Neuronal stem cell (in vitro differentiated cells): Measurements from ENCODE around the gene SPACDR.
A peak's percentile ranks its signal among the peaks of the same experiment; 100 is the strongest.

ENCODE experiments used
- DNase-seq: peaks from one replicate; pipeline ENCODE4 v3.0.0-alpha.2; 2013; ENCODE audit warnings: low spot score
- H2AFZ ChIP-seq: one replicate; pipeline ENCODE4 v1.6.1; 2013; ENCODE audit warnings: mild to moderate bottlenecking, low read length, inconsistent platforms
- H2AK5ac ChIP-seq: 2 replicates; pipeline ENCODE4 v1.6.1; 2013; ENCODE audit warnings: low read depth, mild to moderate bottlenecking, inconsistent platforms, low read length, moderate library complexity, mixed read lengths
- H2BK120ac ChIP-seq: 2 replicates; pipeline ENCODE4 v1.6.1; 2013; ENCODE audit warnings: low read depth, mild to moderate bottlenecking, inconsistent platforms, low read length, moderate library complexity, mixed read lengths
- H2BK12ac ChIP-seq: one replicate; pipeline ENCODE4 v1.6.1; 2013; ENCODE audit warnings: low read length, inconsistent platforms
- H2BK15ac ChIP-seq: 2 replicates; pipeline ENCODE4 v1.6.1; 2013; ENCODE audit warnings: mild to moderate bottlenecking, low read length, inconsistent platforms, mixed read lengths
- H2BK5ac ChIP-seq: one replicate; pipeline ENCODE4 v1.6.1; 2013; ENCODE audit warnings: inconsistent platforms, mild to moderate bottlenecking, low read length, moderate library complexity
- H3K14ac ChIP-seq: one replicate; pipeline ENCODE4 v1.6.1; 2013; ENCODE audit warnings: low read length, inconsistent platforms
- H3K18ac ChIP-seq: 2 replicates; pipeline ENCODE4 v1.6.1; 2013; ENCODE audit warnings: low read length, inconsistent platforms
- H3K23ac ChIP-seq: 2 replicates; pipeline ENCODE4 v1.6.1; 2013; ENCODE audit warnings: low read depth, mild to moderate bottlenecking, mixed read lengths, low read length, inconsistent platforms; ENCODE audit not compliant: poor library complexity
- H3K27ac ChIP-seq: replicated peaks from 3 replicates; pipeline ENCODE4 v1.5.1; 2013; ENCODE audit warnings: low read length, inconsistent platforms
- H3K27me3 ChIP-seq, 3 experiments: 2 replicates each; pipeline ENCODE4 v1.6.1; 2013; ENCODE audit warnings: low read length in 3 of 3, mild to moderate bottlenecking in 2 of 3, inconsistent platforms in 1 of 3, low read depth in 1 of 3, mixed read lengths in 1 of 3, moderate library complexity in 1 of 3; ENCODE audit not compliant: control insufficient read depth in 3 of 3, insufficient read depth in 3 of 3
- H3K36me3 ChIP-seq, 2 donors: replicated peaks in 1 of 2; 2 replicates each; pipeline ENCODE4 v1.6.1; 2013; ENCODE audit warnings: low read length in 2 of 2; ENCODE audit not compliant: control insufficient read depth in 2 of 2, insufficient read depth in 2 of 2
- H3K4ac ChIP-seq: 2 replicates; pipeline ENCODE4 v1.6.1; 2013; ENCODE audit warnings: inconsistent platforms, mild to moderate bottlenecking, low read length, moderate library complexity
- H3K4me1 ChIP-seq, 2 donors: 1 replicate in 1 of 2; 2 replicates in 1 of 2; pipeline ENCODE4 v1.6.1; 2013; ENCODE audit warnings: low read length in 2 of 2, low read depth in 1 of 2; ENCODE audit not compliant: control insufficient read depth in 2 of 2, insufficient read depth in 1 of 2
- H3K4me2 ChIP-seq: one replicate; pipeline ENCODE4 v1.6.1; 2013; ENCODE audit warnings: mild to moderate bottlenecking, low read length, inconsistent platforms; ENCODE audit not compliant: insufficient read depth, poor library complexity, severe bottlenecking
- H3K4me3 ChIP-seq, 2 donors: 2 replicates each; pipeline ENCODE4 v1.5.1; 2013; ENCODE audit warnings: low read length in 2 of 2, mild to moderate bottlenecking in 2 of 2, inconsistent platforms in 1 of 2, moderate library complexity in 1 of 2
- H3K79me1 ChIP-seq: one replicate; pipeline ENCODE4 v1.6.1; 2013; ENCODE audit warnings: low read depth, mild to moderate bottlenecking, inconsistent platforms, low read length, moderate library complexity
- H3K9ac ChIP-seq: one replicate; pipeline ENCODE4 v1.6.1; 2013; ENCODE audit warnings: mild to moderate bottlenecking, low read depth, low read length, inconsistent platforms; ENCODE audit not compliant: poor library complexity
- H3K9me3 ChIP-seq, 2 donors: replicated peaks in 1 of 2; 2 replicates each; pipeline versions ENCODE3 to v1.6.1; 2013; ENCODE audit warnings: low read length in 2 of 2, mild to moderate bottlenecking in 2 of 2, inconsistent platforms in 1 of 2, low read depth in 1 of 2, mixed read lengths in 1 of 2, moderate library complexity in 1 of 2; ENCODE audit not compliant: control insufficient read depth in 2 of 2, insufficient read depth in 1 of 2
- H4K8ac ChIP-seq: one replicate; pipeline ENCODE4 v1.6.1; 2013; ENCODE audit warnings: low read depth, mild to moderate bottlenecking, inconsistent platforms, low read length, moderate library complexity
- H4K91ac ChIP-seq: one replicate; pipeline ENCODE4 v1.6.1; 2013; ENCODE audit warnings: low read length, low read depth, mild to moderate bottlenecking, inconsistent platforms; ENCODE audit not compliant: poor library complexity
- WGBS, 2 donors: extraction: QIAGEN DNeasy Blood & Tissue Kit; methylation state at CpG; one replicate each; pipeline ENCODE4 v1.1.7; 2013; ENCODE audit warnings: missing lambda C conversion rate in 2 of 2, mixed read lengths in 1 of 2; ENCODE audit not compliant: insufficient read length in 2 of 2, insufficient replicate concordance in 1 of 2; ENCODE audit errors: extremely low coverage in 2 of 2; 5-methylcytosine and 5-hydroxymethylcytosine counted together

SPACDR gene

GRCh38 chr7:100428199-100428966 lies 35.7 kb downstream of the SPACDR start, which contains the start of gene ZCWPW1:
TSS of gene ZCWPW1 (minus strand) at chr7:100428703. CDS start at chr7:100420649, 8,054 bp downstream.
- H3K27me3 ChIP-seq: peaks cover 0 to 2% (median 0%) of the 10 kb centered on the region in 3 experiments
- H3K4me1 ChIP-seq: peaks cover 21% of the 10 kb centered on the region in 2 donors
- H3K9ac ChIP-seq: peak within 1 kb of the TSS; percentile 93
- H3K23ac ChIP-seq: peak within 1 kb of the TSS; percentile 100
- H3K4me2 ChIP-seq: peak within 1 kb of the TSS; percentile 95
- no CpG with 5 or more reads among the region's 66 CpGs for WGBS, 2 donors
- H4K8ac ChIP-seq: peak within 1 kb of the TSS; percentile 77
- H3K14ac ChIP-seq: peak within 1 kb of the TSS; percentile 75
- H3K9me3 ChIP-seq: peaks cover 4% of the 10 kb centered on the region in 2 donors
- peak within 1 kb of the TSS; percentile 53 for H2AK5ac ChIP-seq
- peak within 1 kb of the TSS; percentile 94 for H2AFZ ChIP-seq
- H2BK5ac ChIP-seq: peak within 1 kb of the TSS; percentile 96
- H3K79me1 ChIP-seq: peaks cover 9% of the 10 kb centered on the region
- H3K4ac ChIP-seq: no peak within 1 kb of the TSS
- no peak within 1 kb of the TSS for H4K91ac ChIP-seq
- peak within 1 kb of the TSS; percentile 100 for H3K18ac ChIP-seq
- H2BK12ac ChIP-seq: no peak within 1 kb of the TSS
- H2BK15ac ChIP-seq: no peak within 1 kb of the TSS
- H3K36me3 ChIP-seq: peaks cover 18 to 30% of the 10 kb centered on the region in 2 donors
- H3K4me3 ChIP-seq: peak within 1 kb of the TSS; percentile 68 to 92
- H3K27ac ChIP-seq: peak within 1 kb of the TSS; percentile 100
- DNase-seq: peak; percentile 94
- H2BK120ac ChIP-seq: peak within 1 kb of the TSS; percentile 98

- H3K79me1 ChIP-seq: peaks cover 9% of the 10 kb centered on the region
- H3K36me3 ChIP-seq: peaks cover 13 to 24% of the 10 kb centered on the region in 2 donors
- peak overlapping the region; percentile 68 to 81 for H3K4me3 ChIP-seq
- H3K14ac ChIP-seq: no peak overlapping the region
- H3K4ac ChIP-seq: no peak overlapping the region
- H2AFZ ChIP-seq: peak overlapping the region; percentile 94
- H3K27ac ChIP-seq: no peak overlapping the region
- H3K23ac ChIP-seq: no peak overlapping the region
- no peak overlapping the region for H2BK120ac ChIP-seq
- no CpG with 5 or more reads among the region's 16 CpGs for WGBS, 2 donors
- H4K91ac ChIP-seq: no peak overlapping the region
- H3K4me1 ChIP-seq: peaks cover 21% of the 10 kb centered on the region in 2 donors
- peak overlapping the region; percentile 93 for H3K18ac ChIP-seq
- no peak overlapping the region for H2BK5ac ChIP-seq
- no peak overlapping the region for H2BK12ac ChIP-seq
- no peak overlapping the region for H2BK15ac ChIP-seq
- DNase-seq: no peak
- peak overlapping the region; percentile 15 for H3K9ac ChIP-seq
- no peak overlapping the region for H3K4me2 ChIP-seq
- peak overlapping the region; percentile 53 for H2AK5ac ChIP-seq
- H4K8ac ChIP-seq: peak overlapping the region; percentile 77
- peaks cover 0 to 2% (median 0%) of the 10 kb centered on the region in 3 experiments for H3K27me3 ChIP-seq
- peaks cover 4% of the 10 kb centered on the region in 2 donors for H3K9me3 ChIP-seq
Measured at GRCh38 chr7:100427762-100428198, 36.3 kb downstream of the SPACDR start.

- peaks cover 7 to 12% of the 10 kb centered on the region in 2 donors for H3K36me3 ChIP-seq
- no peak overlapping the region for H3K4me2 ChIP-seq
- H3K27me3 ChIP-seq: peaks cover 0 to 2% (median 0%) of the 10 kb centered on the region in 3 experiments
- no peak overlapping the region for H3K4me3 ChIP-seq
- no peak for DNase-seq
- no peak overlapping the region for H2AFZ ChIP-seq
- H2BK120ac ChIP-seq: no peak overlapping the region
- H3K14ac ChIP-seq: no peak overlapping the region
- peaks cover 11 to 13% of the 10 kb centered on the region in 2 donors for H3K4me1 ChIP-seq
- H3K9me3 ChIP-seq: peaks cover 4% of the 10 kb centered on the region in 2 donors
- no peak overlapping the region for H4K8ac ChIP-seq
- H3K23ac ChIP-seq: no peak overlapping the region
- no peak overlapping the region for H3K18ac ChIP-seq
- no peak overlapping the region for H4K91ac ChIP-seq
- H2BK15ac ChIP-seq: no peak overlapping the region
- no peak overlapping the region for H3K4ac ChIP-seq
- no peak overlapping the region for H2AK5ac ChIP-seq
- no peak overlapping the region for H2BK12ac ChIP-seq
- H3K79me1 ChIP-seq: peaks cover 7% of the 10 kb centered on the region
- H3K9ac ChIP-seq: no peak overlapping the region
- no peak overlapping the region for H2BK5ac ChIP-seq
- H3K27ac ChIP-seq: no peak overlapping the region
Measured at GRCh38 chr7:100426516-100426915, 37.5 kb downstream of the SPACDR start.

- no peak for DNase-seq
- no peak overlapping the region for H3K9ac ChIP-seq
- no peak overlapping the region for H3K23ac ChIP-seq
- no peak overlapping the region for H3K27ac ChIP-seq
- no peak overlapping the region for H2BK5ac ChIP-seq
- H3K9me3 ChIP-seq: peaks cover 4% of the 10 kb centered on the region in 2 donors
- H2BK120ac ChIP-seq: no peak overlapping the region
- H3K27me3 ChIP-seq: peaks cover 0 to 2% (median 0%) of the 10 kb centered on the region in 3 experiments
- no peak overlapping the region for H4K91ac ChIP-seq
- H2BK12ac ChIP-seq: no peak overlapping the region
- no peak overlapping the region for H3K4me2 ChIP-seq
- peaks cover under 1 to 2% of the 10 kb centered on the region in 2 donors for H3K4me1 ChIP-seq
- no peak overlapping the region for H3K4me3 ChIP-seq
- H3K14ac ChIP-seq: no peak overlapping the region
- H3K4ac ChIP-seq: no peak overlapping the region
- H2AFZ ChIP-seq: no peak overlapping the region
- H3K36me3 ChIP-seq: no peaks in the 10 kb centered on the region
- no peak overlapping the region for H4K8ac ChIP-seq
- no peak overlapping the region for H3K18ac ChIP-seq
- no peaks in the 10 kb centered on the region for H3K79me1 ChIP-seq
- no peak overlapping the region for H2AK5ac ChIP-seq
- WGBS, 2 donors: no CpG with 5 or more reads among the region's 1 CpG
- H2BK15ac ChIP-seq: no peak overlapping the region
Measured at GRCh38 chr7:100425347-100425746, 38.7 kb downstream of the SPACDR start.
